ENCODE data around the gene MRPL24.
A peak's percentile ranks its signal among the peaks of the same experiment; 100 is the strongest.
"Not testable (repeated sequence)": the region's sequence is repeated elsewhere in the genome, so short reads cannot be mapped to it uniquely, and the experiment has no call there.

MRPL24 gene

DNA sequence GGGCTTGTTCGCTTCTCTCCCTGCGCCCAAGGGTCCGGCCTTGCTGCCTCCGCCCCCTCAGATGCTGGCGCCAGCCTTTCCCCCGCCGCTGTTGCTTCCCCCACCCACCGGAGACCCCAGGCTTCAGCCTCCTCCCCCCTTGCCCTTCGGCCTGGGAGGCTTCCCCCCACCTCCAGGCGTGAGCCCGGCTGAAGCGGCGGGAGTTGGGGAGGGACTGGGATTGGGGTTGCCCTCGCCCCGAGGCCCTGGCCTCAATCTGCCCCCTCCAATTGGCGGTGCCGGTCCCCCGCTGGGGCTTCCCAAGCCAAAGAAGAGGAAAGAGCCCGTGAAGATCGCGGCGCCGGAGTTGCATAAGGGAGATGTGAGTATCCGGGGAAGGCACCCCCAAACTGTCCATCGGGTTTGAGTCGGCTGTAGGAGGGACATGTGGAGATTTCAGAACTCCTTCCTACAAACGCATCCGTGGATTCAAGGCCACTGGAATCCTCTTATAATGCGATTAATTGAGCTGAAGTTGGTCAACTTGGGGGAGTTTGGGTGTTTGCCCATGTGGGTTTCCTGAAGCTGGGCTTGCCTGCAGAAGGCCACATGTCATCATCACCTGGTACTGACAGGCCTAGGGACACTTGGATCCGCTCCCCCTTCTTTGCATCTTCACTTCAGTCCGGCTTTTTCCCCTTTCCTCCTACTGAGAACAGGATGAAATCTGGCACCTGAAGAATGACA, 27.2 kb upstream of the MRPL24 start:
- TF ChIP-seq, protein P1, sequence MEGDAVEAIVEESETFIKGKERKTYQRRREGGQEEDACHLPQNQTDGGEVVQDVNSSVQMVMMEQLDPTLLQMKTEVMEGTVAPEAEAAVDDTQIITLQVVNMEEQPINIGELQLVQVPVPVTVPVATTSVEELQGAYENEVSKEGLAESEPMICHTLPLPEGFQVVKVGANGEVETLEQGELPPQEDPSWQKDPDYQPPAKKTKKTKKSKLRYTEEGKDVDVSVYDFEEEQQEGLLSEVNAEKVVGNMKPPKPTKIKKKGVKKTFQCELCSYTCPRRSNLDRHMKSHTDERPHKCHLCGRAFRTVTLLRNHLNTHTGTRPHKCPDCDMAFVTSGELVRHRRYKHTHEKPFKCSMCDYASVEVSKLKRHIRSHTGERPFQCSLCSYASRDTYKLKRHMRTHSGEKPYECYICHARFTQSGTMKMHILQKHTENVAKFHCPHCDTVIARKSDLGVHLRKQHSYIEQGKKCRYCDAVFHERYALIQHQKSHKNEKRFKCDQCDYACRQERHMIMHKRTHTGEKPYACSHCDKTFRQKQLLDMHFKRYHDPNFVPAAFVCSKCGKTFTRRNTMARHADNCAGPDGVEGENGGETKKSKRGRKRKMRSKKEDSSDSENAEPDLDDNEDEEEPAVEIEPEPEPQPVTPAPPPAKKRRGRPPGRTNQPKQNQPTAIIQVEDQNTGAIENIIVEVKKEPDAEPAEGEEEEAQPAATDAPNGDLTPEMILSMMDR (IDR thresholded peaks at IDR 0.05; ENCODE audit: insufficient read depth, missing control alignments): no peak
- no peak for DNase-seq (ENCODE audit: insufficient read length, low spot score)
- FAIRE-seq: no peak

DNA sequence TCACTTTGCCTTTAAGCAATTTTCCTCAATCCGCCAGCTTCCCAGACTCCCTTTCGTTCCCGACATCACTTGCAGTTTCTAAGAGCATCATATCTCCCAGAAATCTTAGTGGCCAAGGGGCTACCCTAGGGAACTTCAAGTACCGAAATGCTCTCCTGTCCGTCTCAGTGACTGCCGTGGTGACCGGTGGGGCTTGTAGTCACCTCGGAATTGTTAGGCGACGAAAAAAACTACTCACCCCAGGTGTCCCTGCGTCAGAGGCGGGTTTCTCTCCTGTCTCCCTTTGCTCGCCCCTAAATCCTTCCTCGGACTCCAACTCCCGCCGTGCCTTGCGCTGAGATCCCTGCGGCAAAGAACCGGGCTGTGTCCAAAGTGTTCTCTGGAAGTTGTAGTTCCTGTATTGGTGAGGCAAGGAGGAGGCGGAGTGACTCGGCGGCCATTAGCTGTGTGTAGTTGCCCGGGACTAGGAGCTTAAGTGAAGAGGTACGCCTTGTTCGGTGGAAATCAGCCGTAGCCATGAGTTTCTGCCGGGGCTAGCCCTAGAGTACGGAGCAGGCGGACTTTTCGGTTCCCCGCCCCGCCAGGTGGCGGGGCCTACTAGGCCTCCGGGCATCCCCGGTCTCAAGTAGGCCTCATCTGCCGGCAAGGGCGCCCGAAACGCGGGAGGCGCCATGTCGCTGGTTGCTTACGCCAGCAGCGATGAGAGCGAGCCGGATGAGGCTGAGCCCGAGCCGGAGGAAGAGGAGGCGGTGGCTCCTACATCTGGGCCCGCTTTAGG, 26.4 kb upstream of the MRPL24 start, which contains the start of gene PRCC:
PRCC (plus strand) TSS at position 435 of the 778 bp plus-strand sequence; CDS start at position 672, 237 bp downstream.
- TF ChIP-seq, protein P1 (IDR thresholded peaks at IDR 0.05; ENCODE audit: insufficient read depth, missing control alignments): no peak
- peak; percentile 60 for DNase-seq (ENCODE audit: insufficient read length, low spot score)
- FAIRE-seq: peak; percentile 85

DNA sequence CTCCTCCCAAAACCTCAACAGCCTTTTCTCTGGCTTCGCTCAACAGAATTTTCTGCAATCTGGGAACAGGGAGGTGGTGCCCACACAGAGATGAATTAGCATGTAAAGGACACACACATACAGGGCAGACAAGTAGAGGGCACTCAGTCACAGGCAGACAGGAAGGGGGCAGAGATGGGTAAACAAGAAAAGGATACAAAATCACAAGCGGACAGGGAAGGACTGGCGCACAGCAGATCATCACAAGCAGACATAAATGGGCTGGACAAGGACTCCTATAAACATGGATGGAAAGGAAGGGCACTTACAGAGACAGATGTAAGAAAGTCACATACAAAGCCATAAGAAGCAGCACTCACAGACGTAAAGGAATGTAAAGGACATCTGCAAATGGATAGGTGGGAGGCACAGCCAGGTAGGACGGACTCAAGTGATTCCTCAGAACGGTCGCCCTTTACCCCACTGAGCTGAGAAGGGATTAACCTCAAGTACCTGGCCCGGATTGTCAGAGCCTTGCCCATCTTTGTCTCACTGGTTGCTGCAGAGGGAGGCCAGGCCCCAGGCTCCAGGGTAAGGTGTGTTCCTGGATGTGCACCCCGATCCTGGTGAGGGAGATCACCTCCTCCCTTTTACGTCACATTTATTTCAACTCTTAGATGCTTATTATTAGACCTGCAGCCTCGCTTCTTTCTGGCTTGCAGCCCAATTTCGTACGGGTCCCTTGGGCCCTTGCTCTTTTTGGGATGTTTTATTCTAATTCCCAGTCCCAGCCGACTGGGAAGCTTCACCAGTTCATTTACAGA, 25.6 kb upstream of the MRPL24 start:
- TF ChIP-seq, protein P1 (IDR thresholded peaks at IDR 0.05; ENCODE audit: insufficient read depth, missing control alignments): no peak
- DNase-seq (ENCODE audit: insufficient read length, low spot score): no peak
- FAIRE-seq: no peak

DNA sequence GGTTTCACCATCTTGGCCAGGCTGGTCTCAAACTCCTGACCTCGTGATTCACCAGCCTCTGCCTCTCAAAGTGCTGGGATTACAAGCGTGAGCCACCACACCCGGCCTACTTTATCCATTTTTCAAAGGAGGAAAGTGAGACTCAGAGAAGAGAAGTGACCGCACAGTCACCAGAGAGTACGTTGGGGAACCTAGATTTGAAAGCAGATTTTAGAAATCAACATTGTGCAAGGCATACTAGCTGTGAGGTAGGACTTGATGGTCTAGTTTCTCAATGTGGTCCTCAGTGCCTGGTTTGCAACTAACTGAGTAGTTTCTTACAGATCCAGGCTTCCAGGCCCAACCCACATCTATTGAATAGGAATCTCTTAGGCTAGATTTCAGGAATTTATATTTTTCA, 24.8 kb upstream of the MRPL24 start:
- FAIRE-seq (no peak), DNase-seq (ENCODE audit: insufficient read length, low spot score) (no peak)
- TF ChIP-seq, protein P1 (IDR thresholded peaks at IDR 0.05; ENCODE audit: insufficient read depth, missing control alignments): no peak

DNA sequence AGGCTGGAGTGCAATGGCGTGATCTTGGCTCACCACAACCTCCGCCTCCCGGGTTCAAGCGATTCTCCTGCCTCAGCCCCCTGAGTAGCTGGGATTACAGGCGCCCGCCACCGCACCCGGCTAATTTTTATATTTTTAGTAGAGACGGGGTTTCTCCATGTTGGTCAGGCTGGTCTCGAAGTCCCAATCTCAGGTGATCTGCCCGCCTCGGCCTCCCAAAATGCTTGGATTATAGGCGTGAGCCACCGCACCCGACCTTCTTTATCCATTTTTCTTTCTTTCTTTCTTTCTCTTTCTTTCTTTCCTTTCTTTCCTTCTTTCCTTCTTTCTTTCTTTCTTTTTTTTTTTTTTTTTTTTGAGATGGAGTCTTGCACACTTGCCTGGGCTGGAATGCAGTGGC, 24.2 kb upstream of the MRPL24 start:
- FAIRE-seq: not testable (repeated sequence)

DNA sequence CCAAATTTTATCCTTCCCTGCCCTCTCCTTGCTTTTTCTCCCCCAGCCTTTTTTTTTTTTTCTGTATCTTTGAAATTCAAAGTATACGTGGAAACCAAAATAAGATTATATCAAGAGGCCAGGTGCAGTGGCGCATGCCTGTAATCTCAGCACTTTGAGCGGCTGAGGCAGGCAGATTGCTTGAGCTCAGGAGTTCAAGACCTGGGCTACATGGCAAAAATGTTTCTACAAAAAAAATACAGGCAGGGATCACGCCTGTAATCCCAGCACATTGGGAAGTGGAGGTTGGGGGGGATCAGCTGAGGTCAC, 19.9 kb upstream of the MRPL24 start:
- DNase-seq (ENCODE audit: insufficient read length, low spot score) (no peak), FAIRE-seq (no peak)
- TF ChIP-seq, protein P1 (IDR thresholded peaks at IDR 0.05; ENCODE audit: insufficient read depth, missing control alignments): no peak

More for the DNA sequence above, 24.2 kb upstream of the MRPL24 start:
- not testable (repeated sequence) for DNase-seq (ENCODE audit: insufficient read length, low spot score)

DNA sequence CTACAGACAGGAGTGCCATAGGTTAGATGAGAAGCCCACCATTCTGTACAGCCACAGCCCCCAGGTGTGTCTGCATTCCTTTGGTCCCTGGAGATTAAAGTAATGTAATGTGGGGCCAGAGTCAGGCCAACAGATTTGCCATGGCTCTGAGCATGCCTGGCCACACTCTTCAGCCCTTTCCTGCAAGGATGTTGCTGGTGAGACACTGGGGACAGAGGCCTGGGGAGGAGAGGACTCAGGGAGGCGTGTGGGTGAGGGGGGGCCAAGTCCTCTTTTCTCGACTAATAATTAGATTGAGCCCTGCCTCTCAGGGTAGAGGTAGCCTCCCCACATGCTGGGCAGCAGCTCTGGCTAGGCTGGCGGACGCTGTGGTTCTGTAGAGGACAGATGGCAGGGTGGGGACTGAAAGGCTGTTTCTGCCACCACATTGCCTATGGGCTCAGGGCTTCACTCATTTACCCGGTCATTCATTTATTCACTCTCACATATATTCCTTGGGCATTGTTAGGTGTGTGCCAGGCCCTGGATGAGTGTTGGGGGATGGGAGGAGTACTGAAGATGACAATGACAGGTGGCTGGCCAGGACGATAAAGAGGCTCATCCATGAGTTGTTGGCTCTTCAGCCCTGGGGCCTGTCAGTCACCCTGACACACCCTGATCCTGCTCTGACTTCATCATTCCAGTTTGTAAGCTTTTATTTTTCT, 19.4 kb upstream of the MRPL24 start:
- FAIRE-seq (no peak), DNase-seq (ENCODE audit: insufficient read length, low spot score) (no peak)
- TF ChIP-seq, protein P1 (IDR thresholded peaks at IDR 0.05; ENCODE audit: insufficient read depth, missing control alignments): no peak

DNA sequence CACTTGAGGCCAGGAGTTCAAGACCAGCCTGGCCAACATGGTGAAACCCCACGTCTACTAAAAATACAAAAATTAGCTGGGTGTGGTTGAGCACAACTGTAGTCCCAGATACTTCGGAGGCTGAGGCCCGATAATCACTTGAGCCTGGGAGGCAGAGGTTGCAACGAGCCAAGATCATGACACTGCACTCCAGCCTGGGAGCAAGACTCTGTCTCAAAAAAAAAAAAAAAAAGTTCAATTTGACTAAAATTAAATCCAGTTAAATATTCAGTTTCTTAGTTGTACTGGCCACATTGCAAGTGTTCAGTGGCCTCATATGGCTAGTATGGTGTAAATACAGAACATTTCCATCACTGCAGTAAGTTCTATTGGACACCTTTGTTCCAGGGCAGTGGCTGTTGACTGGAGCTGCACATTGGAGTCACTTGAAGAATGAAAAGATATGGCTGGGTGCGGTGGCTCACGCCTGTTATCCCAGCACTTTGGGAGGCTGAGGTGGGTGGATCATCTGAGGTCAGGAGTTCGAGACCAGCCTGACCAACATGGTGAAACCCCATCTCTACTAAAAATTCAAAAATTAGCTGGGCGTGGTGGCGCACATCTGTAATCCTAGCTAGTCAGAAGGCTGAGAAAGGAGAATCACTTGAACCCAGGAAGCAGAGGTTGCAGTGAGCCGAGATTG, 16.8 kb upstream of the MRPL24 start:
- FAIRE-seq; DNase-seq (ENCODE audit: insufficient read length, low spot score): not testable (repeated sequence)

All from D721Med (cell line).